ENCODE data around the gene FGF19.

GRCh38 chr11:69708736-69709401, 5.0 kb upstream of the FGF19 start:
- TF ChIP-seq CTCF (conservative IDR thresholded peaks at IDR 0.05; ENCODE audit: low read depth, low read length) = no peak
- no peak for TF ChIP-seq EZH2 (IDR thresholded peaks at IDR 0.05; ENCODE audit: borderline replicate concordance, low read depth, low read length, poor library complexity, severe bottlenecking)
